Measurements from ENCODE around the gene SFXN4.

DNA sequence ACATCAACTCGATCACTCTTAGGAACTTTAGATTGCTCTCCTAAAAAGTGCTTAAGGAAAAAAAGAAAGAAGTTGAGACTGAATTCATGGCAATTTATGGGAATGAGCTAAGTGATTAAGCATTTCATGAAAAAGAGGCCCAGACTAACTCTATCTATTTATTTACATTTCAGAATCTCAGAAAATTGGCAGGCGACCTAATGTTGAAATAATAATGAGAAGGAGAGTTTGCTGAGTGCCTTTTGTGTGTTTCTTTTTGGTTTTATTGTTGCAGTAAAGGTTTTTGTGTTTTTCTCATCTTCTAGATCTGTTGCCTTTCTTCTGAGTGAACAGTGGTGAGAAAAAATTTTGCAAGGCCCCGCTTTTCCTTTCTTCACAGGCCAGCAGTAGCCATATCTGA lies 45.7 kb upstream of the SFXN4 start:
- TF ChIP-seq, protein P1, sequence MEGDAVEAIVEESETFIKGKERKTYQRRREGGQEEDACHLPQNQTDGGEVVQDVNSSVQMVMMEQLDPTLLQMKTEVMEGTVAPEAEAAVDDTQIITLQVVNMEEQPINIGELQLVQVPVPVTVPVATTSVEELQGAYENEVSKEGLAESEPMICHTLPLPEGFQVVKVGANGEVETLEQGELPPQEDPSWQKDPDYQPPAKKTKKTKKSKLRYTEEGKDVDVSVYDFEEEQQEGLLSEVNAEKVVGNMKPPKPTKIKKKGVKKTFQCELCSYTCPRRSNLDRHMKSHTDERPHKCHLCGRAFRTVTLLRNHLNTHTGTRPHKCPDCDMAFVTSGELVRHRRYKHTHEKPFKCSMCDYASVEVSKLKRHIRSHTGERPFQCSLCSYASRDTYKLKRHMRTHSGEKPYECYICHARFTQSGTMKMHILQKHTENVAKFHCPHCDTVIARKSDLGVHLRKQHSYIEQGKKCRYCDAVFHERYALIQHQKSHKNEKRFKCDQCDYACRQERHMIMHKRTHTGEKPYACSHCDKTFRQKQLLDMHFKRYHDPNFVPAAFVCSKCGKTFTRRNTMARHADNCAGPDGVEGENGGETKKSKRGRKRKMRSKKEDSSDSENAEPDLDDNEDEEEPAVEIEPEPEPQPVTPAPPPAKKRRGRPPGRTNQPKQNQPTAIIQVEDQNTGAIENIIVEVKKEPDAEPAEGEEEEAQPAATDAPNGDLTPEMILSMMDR (IDR thresholded peaks at IDR 0.05), result no peak
- TF ChIP-seq POLR2A (IDR thresholded peaks at IDR 0.05), result no peak
